IMR-90 (cell line): Measurements from ENCODE around the gene PM20D2. TPM values are rescaled to one million over a fixed set of nuclear protein-coding genes. Genes with fewer than 3 reads are reported as not detected.

ENCODE experiments used
- ATAC-seq: fragments of 200-7000 bp; cut with Tn5 transposase; 2 replicates; pipeline ENCODE4 v1.9.1; 2020; ENCODE audit warnings: low read depth, mild to moderate bottlenecking, moderate library complexity
- BruUV-seq: library from RNA; stranded (reverse); fragments of 400-500 nt; replicated peaks from 2 replicates; lab custom pipeline; 2021; lab: Mats Ljungman, UMichigan
- CTCF ChIA-PET: fragments of 300-600 bp; formaldehyde crosslinking; extraction: SDS; loops from one replicate; lab custom pipeline; 2021; ENCODE audit warnings: antibody characterized with exemption; lab: Yijun Ruan, JAX
- POLR2A ChIA-PET: fragments of 300-600 bp; sonication (Branson Sonifier 250); formaldehyde crosslinking; loops from one replicate; lab custom pipeline; 2022; ENCODE audit warnings: antibody characterized with exemption; ENCODE audit not compliant: unreplicated experiment; lab: Charles Lee
- DNase-seq: peaks from one replicate; pipeline ENCODE4 v3.0.0; 2013
- H2AFZ ChIP-seq: replicated peaks from 2 replicates; pipeline ENCODE3; 2013; ENCODE audit warnings: low read length, mild to moderate bottlenecking; ENCODE audit not compliant: poor library complexity
- H2AK5ac ChIP-seq: 2 replicates; pipeline ENCODE4 v1.6.1; 2013; ENCODE audit warnings: low read depth, low read length, inconsistent platforms
- H2AK9ac ChIP-seq: replicated peaks from 2 replicates; pipeline ENCODE3; 2013; ENCODE audit warnings: mild to moderate bottlenecking, low read depth, low read length, moderate library complexity; ENCODE audit not compliant: poor library complexity
- H2BK120ac ChIP-seq: 2 replicates; pipeline ENCODE4 v1.6.1; 2013; ENCODE audit warnings: low read depth, low read length, inconsistent platforms
- H2BK15ac ChIP-seq: 3 replicates; pipeline ENCODE4 v1.6.1; 2013; ENCODE audit warnings: low read depth, low read length, inconsistent platforms
- H2BK20ac ChIP-seq: 2 replicates; pipeline ENCODE4 v1.6.1; 2013; ENCODE audit warnings: low read depth, mild to moderate bottlenecking, inconsistent platforms, low read length, moderate library complexity
- H2BK5ac ChIP-seq: 2 replicates; pipeline ENCODE4 v1.6.1; 2013; ENCODE audit warnings: mild to moderate bottlenecking, low read depth, low read length, inconsistent platforms; ENCODE audit not compliant: poor library complexity, severe bottlenecking
- H3K14ac ChIP-seq: replicated peaks from 2 replicates; pipeline ENCODE4 v1.6.1; 2013; ENCODE audit warnings: low read depth, low read length, inconsistent platforms
- H3K18ac ChIP-seq: 2 replicates; pipeline ENCODE4 v1.6.1; 2013; ENCODE audit warnings: low read depth, low read length, control low read depth
- H3K23ac ChIP-seq: 2 replicates; pipeline ENCODE4 v1.6.1; 2013; ENCODE audit warnings: low read depth, low read length, inconsistent platforms
- H3K27ac ChIP-seq: 2 replicates; pipeline ENCODE4 v1.5.1; 2013; ENCODE audit warnings: mild to moderate bottlenecking, control low read depth, low read length; ENCODE audit not compliant: insufficient read depth
- H3K27me3 ChIP-seq: 2 replicates; pipeline ENCODE4 v1.6.1; 2013; ENCODE audit warnings: low read length; ENCODE audit not compliant: control insufficient read depth, insufficient read depth
- H3K36me3 ChIP-seq: 2 replicates; pipeline ENCODE4 v1.6.1; 2013; ENCODE audit warnings: low read length, mixed read lengths; ENCODE audit not compliant: control insufficient read depth, insufficient read depth
- H3K4ac ChIP-seq: 2 replicates; pipeline ENCODE4 v1.6.1; 2013; ENCODE audit warnings: low read depth, low read length, inconsistent platforms
- H3K4me1 ChIP-seq: 2 replicates; pipeline ENCODE4 v1.6.1; 2013; ENCODE audit warnings: low read length, mixed read lengths; ENCODE audit not compliant: control insufficient read depth, insufficient read depth
- H3K4me2 ChIP-seq: 2 replicates; pipeline ENCODE4 v1.6.1; 2013; ENCODE audit warnings: low read depth, mild to moderate bottlenecking, control low read depth, low read length, moderate library complexity
- H3K4me3 ChIP-seq: 2 replicates; pipeline ENCODE4 v1.5.1; 2013; ENCODE audit warnings: low read depth, mild to moderate bottlenecking, control low read depth, low read length, moderate library complexity; ENCODE audit not compliant: insufficient read depth
- H3K56ac ChIP-seq: 2 replicates; pipeline ENCODE4 v1.6.1; 2013; ENCODE audit warnings: low read length, inconsistent platforms; ENCODE audit not compliant: insufficient read depth; ENCODE audit errors: extremely low read depth
- H3K79me1 ChIP-seq, 2 experiments: 2 replicates each; pipeline ENCODE4 v1.6.1; 2013; ENCODE audit warnings: low read length in 2 of 2, inconsistent platforms in 1 of 2, low read depth in 1 of 2
- H3K9ac ChIP-seq: 2 replicates; pipeline ENCODE4 v1.6.1; 2013; ENCODE audit warnings: low read depth, low read length, control low read depth
- H3K9me1 ChIP-seq: 2 replicates; pipeline ENCODE4 v1.6.1; 2013; ENCODE audit warnings: low read length, inconsistent platforms; ENCODE audit not compliant: insufficient read depth
- H3K9me3 ChIP-seq: 2 replicates; pipeline ENCODE4 v1.6.1; 2013; ENCODE audit warnings: low read length; ENCODE audit not compliant: control insufficient read depth, insufficient read depth
- H4K20me1 ChIP-seq: 2 replicates; pipeline ENCODE4 v1.6.1; 2013; ENCODE audit warnings: low read length, inconsistent platforms; ENCODE audit not compliant: insufficient read depth
- H4K5ac ChIP-seq: 2 replicates; pipeline ENCODE4 v1.6.1; 2013; ENCODE audit warnings: mild to moderate bottlenecking, low read depth, low read length, control low read depth
- H4K8ac ChIP-seq, 2 experiments: 2 replicates each; pipeline ENCODE4 v1.6.1; 2013; ENCODE audit warnings: low read depth in 2 of 2, low read length in 2 of 2, control low read depth in 1 of 2, inconsistent platforms in 1 of 2
- H4K91ac ChIP-seq: 2 replicates; pipeline ENCODE4 v1.6.1; 2013; ENCODE audit warnings: low read depth, low read length, inconsistent platforms; ENCODE audit not compliant: insufficient read depth
- BHLHE40 ChIP-seq: fragments of 150-350 bp; IDR thresholded peaks from 2 replicates; pipeline ENCODE4 v1.6.1; 2016; ENCODE audit warnings: mild to moderate bottlenecking, low read depth, low read length
- CEBPB ChIP-seq: IDR thresholded peaks from 2 replicates; pipeline ENCODE4 v1.6.1; 2012; ENCODE audit warnings: low read depth, low read length, improper control_type of control experiment
- CHD1 ChIP-seq: IDR thresholded peaks from 2 replicates; pipeline ENCODE4 v1.6.1; 2012; ENCODE audit warnings: low read depth, low read length, improper control_type of control experiment
- FOS ChIP-seq: fragments of 150-350 bp; IDR thresholded peaks from 2 replicates; pipeline ENCODE4 v1.6.1; 2016; ENCODE audit warnings: low read depth, low read length
- MAFK ChIP-seq: IDR thresholded peaks from 2 replicates; pipeline ENCODE4 v1.6.1; 2012; ENCODE audit warnings: low read depth, low read length, improper control_type of control experiment
- MXI1 ChIP-seq: IDR thresholded peaks from 2 replicates; pipeline ENCODE4 v1.6.1; 2012; ENCODE audit warnings: low read depth, mild to moderate bottlenecking, low read length, moderate library complexity, borderline replicate concordance
- NFE2L2 ChIP-seq: fragments of 150-350 bp; IDR thresholded peaks from 2 replicates; pipeline ENCODE4 v1.6.1; 2016; ENCODE audit warnings: low read depth, mild to moderate bottlenecking, low read length
- POLR2A ChIP-seq: IDR thresholded peaks from 2 replicates; pipeline ENCODE4 v1.6.1; 2012; ENCODE audit warnings: mild to moderate bottlenecking, low read depth, low read length
- RCOR1 ChIP-seq: IDR thresholded peaks from 2 replicates; pipeline ENCODE4 v1.6.1; 2012; ENCODE audit warnings: mild to moderate bottlenecking, low read length, improper control_type of control experiment; ENCODE audit not compliant: insufficient replicate concordance
- RFX5 ChIP-seq: IDR thresholded peaks from 2 replicates; pipeline ENCODE4 v1.8.0; 2012; ENCODE audit warnings: low read depth, mild to moderate bottlenecking, low read length, moderate library complexity
- SMC3 ChIP-seq: fragments of 150-350 bp; IDR thresholded peaks from 2 replicates; pipeline ENCODE4 v1.6.1; 2016; ENCODE audit warnings: low read depth, mild to moderate bottlenecking, antibody characterized with exemption, low read length, moderate library complexity
- WGBS, 2 experiments: methylation state at CpG; one replicate each; pipeline versions ENCODE4 v1.1.5 to v1.1.7; 2013; ENCODE audit warnings: missing lambda C conversion rate in 2 of 2; ENCODE audit not compliant: insufficient read length in 1 of 2; ENCODE audit errors: extremely low coverage in 2 of 2; 5-methylcytosine and 5-hydroxymethylcytosine counted together
- dilution Hi-C: fragments of 300-500 bp; cut with HindIII; formaldehyde crosslinking; loops from one replicate; pipeline ENCODE4 v1.14.3; 2018; ENCODE audit warnings: low sequenced_read_pairs; ENCODE audit not compliant: unreplicated experiment
- in situ Hi-C: fragments of 300-500 bp; cut with MboI; formaldehyde crosslinking; loops from 3 replicates; pipeline ENCODE4 v1.14.3; 2019; ENCODE audit warnings: low sequenced_read_pairs, inconsistent platforms, mixed read lengths
- intact Hi-C: fragments of 100-400 bp; cut with micrococcal nuclease; formaldehyde crosslinking; loops from 2 replicates; pipeline ENCODE4 v1.10.0; 2022
- polyA plus RNA-seq, 3 experiments: library from polyadenylated mRNA; depleted of rRNA; stranded (reverse); fragments of >200 nt; gene quantifications; 2 replicates each; pipeline ENCODE4 v1.2.3, GENCODE V29; 2012; ENCODE audit warnings: low replicate concordance in 1 of 3
- total RNA-seq: library from RNA; depleted of rRNA; stranded (reverse); fragments of >200 nt; gene quantifications from 2 replicates; pipeline ENCODE4 v1.2.3, GENCODE V29; 2012
- TF ChIP-seq, protein P1 (sequence below): conservative IDR thresholded peaks from 2 replicates; pipeline ENCODE4 v1.5.1; 2012; ENCODE audit warnings: mild to moderate bottlenecking, low read depth, low read length, improper control_type of control experiment
- TF ChIP-seq, protein P2 (sequence below): fragments of 150-350 bp; IDR thresholded peaks from 2 replicates; pipeline ENCODE4 v1.6.1; 2017; ENCODE audit warnings: mild to moderate bottlenecking, antibody characterized with exemption, low read length, low read depth
- TF ChIP-seq, protein P3 (sequence below): fragments of 150-350 bp; IDR thresholded peaks from 2 replicates; pipeline ENCODE4 v1.6.1; 2016; ENCODE audit warnings: low read depth, mild to moderate bottlenecking, low read length, moderate library complexity, borderline replicate concordance

The PM20D2 gene
- total and polyA plus RNA-seq, 2 of the 4 experiments (the other 2 are of a cell fraction) = 6.0 to 6.5 TPM

DNA sequence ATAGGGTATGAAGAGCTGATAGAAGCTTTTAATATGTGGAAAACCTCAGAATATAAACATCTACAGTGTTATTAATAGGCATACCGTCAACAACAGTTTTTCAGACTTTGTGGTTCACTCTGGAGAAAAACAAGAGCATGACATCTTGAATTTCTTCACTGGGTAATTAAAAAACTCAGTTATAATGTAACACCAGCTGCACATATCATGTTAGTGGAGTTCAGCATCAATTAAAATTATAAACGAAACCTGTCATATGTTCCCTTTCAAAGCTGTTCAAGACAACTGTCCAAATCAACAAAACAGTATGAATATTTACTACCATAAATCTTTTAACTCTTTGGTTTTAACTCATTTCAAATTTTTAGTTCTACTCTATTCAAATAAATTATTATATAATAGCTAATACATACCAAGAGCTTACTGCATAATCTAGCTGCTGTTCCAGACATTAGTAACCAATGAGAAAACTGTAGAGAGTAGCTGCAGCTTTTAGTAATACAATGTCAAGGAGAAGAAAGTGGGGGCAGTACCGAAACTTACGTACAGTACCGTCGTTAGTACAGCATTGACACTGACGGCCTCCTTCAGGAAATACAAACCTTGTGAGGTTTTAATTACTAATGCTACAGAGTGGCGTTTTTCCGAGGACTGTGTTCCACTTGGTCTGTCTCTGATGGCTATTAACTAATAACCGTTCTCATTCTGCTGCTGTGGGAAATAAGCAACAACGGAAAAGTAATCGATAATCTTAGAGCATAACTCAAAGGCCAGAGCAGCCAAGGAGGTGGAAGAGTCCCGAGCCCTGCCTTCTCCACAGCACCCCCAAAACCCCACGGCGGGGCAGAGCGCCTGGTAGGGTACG is 532 bp upstream of the PM20D2 start:
- Histone ChIP-seq H4K20me1 (no peaks in the 10 kb centered on the region), H4K8ac (peak overlapping the region in 1 of 2 experiments; percentile 8; a peak in 1 of 4 replicates), H3K9ac (peak overlapping the region; percentile 5; the same call in 1 of the 2 replicates), H4K5ac (no peak overlapping the region), H2AFZ (peak overlapping the region; percentile 95), H2BK15ac (no peak overlapping the region), H3K79me1 (peaks cover 0 to 7% of the 10 kb centered on the region in 2 experiments; a peak in 3 of 4 replicates), H3K9me1 (peaks cover 6% of the 10 kb centered on the region), H4K91ac (no peak overlapping the region), H2BK20ac (peak overlapping the region; percentile 8; the same call in 1 of the 2 replicates), H2BK5ac (no peak overlapping the region), H2BK120ac (no peak overlapping the region), H3K14ac (no peak overlapping the region), H3K4me3 (peak overlapping the region; percentile 78), H2AK5ac (no peak overlapping the region), H3K9me3 (no peaks in the 10 kb centered on the region), H2AK9ac (no peak overlapping the region), H3K36me3 (no peaks in the 10 kb centered on the region), H3K23ac (peak overlapping the region; percentile 6), H3K56ac (no peak overlapping the region), H3K18ac (no peak overlapping the region), H3K4me1 (peaks cover 10% of the 10 kb centered on the region), H3K27me3 (no peaks in the 10 kb centered on the region), H3K4me2 (peak overlapping the region; percentile 100), H3K27ac (no peak overlapping the region), H3K4ac (no peak overlapping the region)
- 3% methylated on average over 8 of the region's 17 CpGs; no CpG with 5 or more reads in 1 of the 2 experiments for WGBS, 2 experiments
- in situ Hi-C loops (loop anchor here (25.0 kb wide), 1 partner anchor 217 kb away; the partner anchor contains the start of gene UBE2J1), dilution Hi-C loops (no loop called here), intact Hi-C loops (loop anchor here (5.0 kb wide), 1 partner anchor 163 kb away; no protein-coding TSS in a partner anchor)
- BruUV-seq = no TSS peak
- ATAC-seq (peak; percentile 10), DNase-seq (peak; percentile 15)
- ChIA-PET POLR2A (no interaction called here), CTCF (no interaction called here)
- TF ChIP-seq, protein P1, sequence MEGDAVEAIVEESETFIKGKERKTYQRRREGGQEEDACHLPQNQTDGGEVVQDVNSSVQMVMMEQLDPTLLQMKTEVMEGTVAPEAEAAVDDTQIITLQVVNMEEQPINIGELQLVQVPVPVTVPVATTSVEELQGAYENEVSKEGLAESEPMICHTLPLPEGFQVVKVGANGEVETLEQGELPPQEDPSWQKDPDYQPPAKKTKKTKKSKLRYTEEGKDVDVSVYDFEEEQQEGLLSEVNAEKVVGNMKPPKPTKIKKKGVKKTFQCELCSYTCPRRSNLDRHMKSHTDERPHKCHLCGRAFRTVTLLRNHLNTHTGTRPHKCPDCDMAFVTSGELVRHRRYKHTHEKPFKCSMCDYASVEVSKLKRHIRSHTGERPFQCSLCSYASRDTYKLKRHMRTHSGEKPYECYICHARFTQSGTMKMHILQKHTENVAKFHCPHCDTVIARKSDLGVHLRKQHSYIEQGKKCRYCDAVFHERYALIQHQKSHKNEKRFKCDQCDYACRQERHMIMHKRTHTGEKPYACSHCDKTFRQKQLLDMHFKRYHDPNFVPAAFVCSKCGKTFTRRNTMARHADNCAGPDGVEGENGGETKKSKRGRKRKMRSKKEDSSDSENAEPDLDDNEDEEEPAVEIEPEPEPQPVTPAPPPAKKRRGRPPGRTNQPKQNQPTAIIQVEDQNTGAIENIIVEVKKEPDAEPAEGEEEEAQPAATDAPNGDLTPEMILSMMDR = no peak
- no peak for TF ChIP-seq MXI1
- no peak for TF ChIP-seq SMC3
- TF ChIP-seq, protein P2, sequence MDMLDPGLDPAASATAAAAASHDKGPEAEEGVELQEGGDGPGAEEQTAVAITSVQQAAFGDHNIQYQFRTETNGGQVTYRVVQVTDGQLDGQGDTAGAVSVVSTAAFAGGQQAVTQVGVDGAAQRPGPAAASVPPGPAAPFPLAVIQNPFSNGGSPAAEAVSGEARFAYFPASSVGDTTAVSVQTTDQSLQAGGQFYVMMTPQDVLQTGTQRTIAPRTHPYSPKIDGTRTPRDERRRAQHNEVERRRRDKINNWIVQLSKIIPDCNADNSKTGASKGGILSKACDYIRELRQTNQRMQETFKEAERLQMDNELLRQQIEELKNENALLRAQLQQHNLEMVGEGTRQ = no peak
- no peak for TF ChIP-seq CHD1
- no peak for TF ChIP-seq POLR2A
- TF ChIP-seq FOS = no peak
- no peak for TF ChIP-seq NFE2L2
- no peak for TF ChIP-seq MAFK
- no peak for TF ChIP-seq RFX5
- no peak for TF ChIP-seq RCOR1
- no peak for TF ChIP-seq CEBPB
- no peak for TF ChIP-seq BHLHE40
- TF ChIP-seq, protein P3, sequence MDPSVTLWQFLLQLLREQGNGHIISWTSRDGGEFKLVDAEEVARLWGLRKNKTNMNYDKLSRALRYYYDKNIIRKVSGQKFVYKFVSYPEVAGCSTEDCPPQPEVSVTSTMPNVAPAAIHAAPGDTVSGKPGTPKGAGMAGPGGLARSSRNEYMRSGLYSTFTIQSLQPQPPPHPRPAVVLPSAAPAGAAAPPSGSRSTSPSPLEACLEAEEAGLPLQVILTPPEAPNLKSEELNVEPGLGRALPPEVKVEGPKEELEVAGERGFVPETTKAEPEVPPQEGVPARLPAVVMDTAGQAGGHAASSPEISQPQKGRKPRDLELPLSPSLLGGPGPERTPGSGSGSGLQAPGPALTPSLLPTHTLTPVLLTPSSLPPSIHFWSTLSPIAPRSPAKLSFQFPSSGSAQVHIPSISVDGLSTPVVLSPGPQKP = no peak
